SU-DHL-6 (cell line): ENCODE data around the gene JPH3.

ENCODE experiments used
- CTCF ChIP-seq: fragments of 200-600 bp; sonication (generic); IDR thresholded peaks from one replicate; pipeline ENCODE4 v1.5.1; 2017; ENCODE audit warnings: antibody characterized with exemption, mild to moderate bottlenecking, low read length, moderate library complexity; ENCODE audit not compliant: insufficient read depth, poor library complexity, severe bottlenecking
- EZH2phosphoT487 ChIP-seq: fragments of 200-600 bp; sonication (generic), shearing (Covaris generic); conservative IDR thresholded peaks from 2 replicates; pipeline ENCODE4 v1.6.1; 2018; ENCODE audit warnings: mild to moderate bottlenecking, antibody characterized with exemption, low read length, moderate library complexity, mixed read lengths

- TF ChIP-seq CTCF: no peak
- no peak for TF ChIP-seq EZH2phosphoT487
Measured at GRCh38 chr16:87569601-87570571, 32.4 kb upstream of the JPH3 start.
